NCI-H1930 (cell line): Measurements from ENCODE around the gene TRAK2.

Source experiments
- DNase-seq, 2 experiments: peaks; one replicate each; lab custom pipeline; 2025; lab: John Stamatoyannopoulos, UW

Gene TRAK2

GRCh38 chr2:201361078-201361733 lies 90.1 kb downstream of the TRAK2 start:
- no peak for DNase-seq

DNA sequence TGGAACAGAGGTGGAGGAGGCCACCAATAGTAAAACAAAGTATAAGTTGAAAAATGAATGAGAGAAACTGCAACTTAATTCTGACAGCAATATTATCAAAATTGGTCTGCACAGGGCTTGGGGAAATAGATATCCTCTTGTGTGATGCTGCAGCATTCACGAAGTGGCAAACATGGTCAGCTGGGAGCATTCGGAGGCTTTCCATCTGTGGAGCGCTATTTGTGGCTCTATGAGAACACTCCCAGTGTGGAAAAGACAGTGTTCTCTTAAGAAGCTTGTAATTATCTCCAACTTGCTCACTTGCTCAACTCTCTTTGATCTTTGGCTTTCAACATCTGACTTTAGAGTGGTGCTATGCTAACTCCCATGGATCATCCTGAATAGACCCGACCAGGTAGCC lies 91.0 kb downstream of the TRAK2 start:
- no peak for DNase-seq

GRCh38 chr2:201358684-201359083 lies 92.6 kb downstream of the TRAK2 start:
- no peak for DNase-seq

DNA sequence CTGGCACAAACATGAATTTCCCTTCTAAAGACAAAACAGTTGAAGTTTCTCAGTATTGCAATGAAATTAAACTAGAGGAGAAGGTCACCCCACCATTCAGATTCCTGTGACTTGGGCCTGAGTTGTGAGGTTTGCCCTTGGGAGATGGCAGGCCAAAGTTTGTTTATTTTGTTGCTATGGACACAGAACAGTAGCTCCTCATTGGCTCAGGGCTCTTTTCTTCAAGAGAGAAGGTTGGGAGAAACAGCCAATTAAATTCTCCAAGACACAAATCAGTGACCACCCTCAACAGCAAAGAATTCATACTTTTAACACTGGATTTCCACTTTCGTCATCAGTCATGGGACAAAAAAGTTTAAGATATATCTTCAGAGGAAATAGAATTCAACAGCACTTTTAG lies 94.0 kb downstream of the TRAK2 start, which contains the start of gene FLACC1:
TSS of gene FLACC1 (minus strand) at position 125 of the 400 bp plus-strand sequence. CDS start 5,941 bp downstream, outside the sequence.
- DNase-seq: no peak

DNA sequence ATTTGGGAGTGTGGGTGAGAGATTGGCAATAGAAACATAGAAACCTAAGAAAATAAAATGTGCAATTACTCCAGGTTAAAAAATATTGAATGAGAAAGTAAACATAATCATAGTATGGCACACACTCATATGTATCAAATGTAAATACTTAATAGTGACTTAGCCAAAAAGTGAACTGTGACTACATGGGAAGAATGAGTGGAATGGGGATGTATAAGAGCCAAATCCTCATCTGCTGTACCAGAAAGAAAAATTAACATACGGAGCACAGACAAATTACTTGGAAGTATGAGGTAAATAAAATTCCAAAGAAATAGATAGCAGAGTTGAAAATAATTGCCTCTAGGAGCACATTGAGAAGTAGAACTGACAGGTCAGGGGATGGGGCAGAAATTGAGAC lies 98.1 kb downstream of the TRAK2 start:
- DNase-seq: no peak

- no peak for DNase-seq
These were observed 100.4 kb downstream of the TRAK2 start for GRCh38 chr2:201350879-201351278.

DNA sequence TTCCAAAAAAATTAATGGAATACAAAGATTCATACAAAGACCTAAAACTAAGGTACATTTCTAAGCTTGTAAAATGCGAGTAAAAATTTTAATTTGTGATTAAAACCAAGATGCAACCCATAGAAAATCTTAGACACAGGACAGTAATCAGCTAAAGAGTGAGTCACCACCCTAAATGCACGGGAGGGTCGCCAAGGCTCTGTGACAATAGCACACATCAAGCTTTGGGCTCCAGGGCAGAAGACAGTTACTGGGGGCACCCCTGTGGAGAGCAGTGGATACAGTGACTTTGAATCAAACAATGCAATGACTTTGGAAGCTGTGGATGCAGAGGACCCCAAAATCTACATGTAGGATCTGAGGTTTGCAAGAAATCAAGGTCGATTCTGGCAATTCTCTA lies 101.7 kb downstream of the TRAK2 start:
- no peak for DNase-seq

DNA sequence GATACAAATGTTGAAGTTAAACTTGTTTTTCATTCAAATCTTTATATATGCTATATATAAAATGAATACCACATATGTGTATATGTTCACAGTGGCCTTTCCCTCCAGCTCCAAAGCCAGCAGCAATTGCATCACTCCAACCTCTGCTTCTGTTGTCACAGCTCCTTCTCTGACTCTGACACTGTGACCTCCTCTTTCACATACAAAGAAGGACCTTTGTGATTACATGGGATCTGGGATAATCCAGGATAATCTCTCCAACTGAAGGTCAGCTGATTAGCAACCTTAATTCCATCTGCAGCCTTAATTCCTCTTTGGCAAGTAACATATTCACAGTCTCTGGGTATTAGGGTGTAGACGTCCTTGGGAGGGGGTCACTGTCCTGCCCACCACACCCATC lies 102.5 kb downstream of the TRAK2 start:
- no peak for DNase-seq

GRCh38 chr2:201347138-201347537 lies 104.1 kb downstream of the TRAK2 start:
- no peak for DNase-seq

DNA sequence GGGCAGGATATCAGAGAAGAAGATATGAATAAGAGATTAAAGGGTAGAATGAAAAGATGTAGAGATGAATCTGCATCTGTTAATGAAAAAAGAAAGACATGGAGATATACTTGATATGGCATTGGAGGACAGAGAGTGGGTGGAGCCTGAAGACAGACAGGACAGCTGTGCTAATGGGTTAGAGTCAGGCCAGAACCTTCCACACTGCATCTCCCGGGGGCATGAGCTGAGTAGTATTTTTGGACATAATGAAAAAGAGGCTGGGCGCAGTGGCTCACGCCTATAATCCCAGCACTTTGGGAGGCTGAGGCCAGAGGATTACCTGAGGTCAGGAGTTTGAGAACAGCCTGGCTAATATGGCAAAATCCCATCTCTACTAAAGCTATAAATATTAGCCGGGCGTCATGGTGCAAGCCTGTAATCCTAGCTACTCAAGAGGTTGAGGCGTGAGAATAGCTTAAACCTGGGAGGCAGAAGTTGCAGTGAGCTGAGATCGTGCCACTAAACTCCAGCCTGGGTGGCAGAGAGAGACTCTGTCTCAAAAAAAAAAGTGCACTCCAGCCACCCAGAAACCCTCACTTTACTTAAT lies 105.5 kb downstream of the TRAK2 start:
- DNase-seq: no peak

- DNase-seq: no peak
These were observed 106.4 kb downstream of the TRAK2 start for GRCh38 chr2:201344663-201345366.

DNA sequence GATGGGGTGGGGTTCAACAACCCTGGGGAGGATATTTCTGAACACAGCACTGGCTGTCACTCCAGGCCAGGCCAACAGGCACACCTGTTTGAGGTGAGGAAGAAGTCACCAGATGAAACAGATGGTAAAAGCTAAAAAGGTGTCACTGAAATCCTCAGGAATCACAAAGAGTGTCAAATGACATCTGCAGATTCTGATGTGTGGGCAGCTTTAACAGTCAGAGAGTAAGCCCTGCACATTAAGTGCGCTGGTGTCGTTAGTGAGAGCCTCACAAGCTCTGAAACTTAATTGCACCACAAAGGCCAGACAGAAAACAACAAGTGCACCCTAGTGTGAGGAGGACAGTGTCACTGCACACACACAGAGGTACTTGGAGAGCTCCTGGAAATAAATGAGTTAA lies 107.7 kb downstream of the TRAK2 start:
- DNase-seq: no peak

GRCh38 chr2:201342923-201343322 lies 108.3 kb downstream of the TRAK2 start:
- DNase-seq: no peak

DNA sequence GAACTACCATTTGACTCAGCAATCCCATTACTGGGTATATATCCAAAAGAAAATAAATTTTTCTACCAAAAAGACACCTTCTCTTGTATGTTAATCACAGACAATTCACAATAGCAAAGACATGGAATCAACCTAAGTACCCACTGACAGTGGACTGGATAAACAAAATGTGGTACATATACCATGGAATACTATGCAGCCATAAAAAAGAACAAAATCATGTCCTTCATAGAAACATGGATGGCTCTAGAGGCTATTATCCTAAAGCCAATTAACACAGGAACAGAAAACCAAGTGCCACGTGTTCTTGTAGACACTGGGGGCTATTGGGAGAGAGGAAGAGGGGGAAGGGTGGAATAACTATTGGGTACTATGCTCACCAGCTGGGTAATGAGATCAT lies 121.8 kb downstream of the TRAK2 start:
- no peak for DNase-seq

DNA sequence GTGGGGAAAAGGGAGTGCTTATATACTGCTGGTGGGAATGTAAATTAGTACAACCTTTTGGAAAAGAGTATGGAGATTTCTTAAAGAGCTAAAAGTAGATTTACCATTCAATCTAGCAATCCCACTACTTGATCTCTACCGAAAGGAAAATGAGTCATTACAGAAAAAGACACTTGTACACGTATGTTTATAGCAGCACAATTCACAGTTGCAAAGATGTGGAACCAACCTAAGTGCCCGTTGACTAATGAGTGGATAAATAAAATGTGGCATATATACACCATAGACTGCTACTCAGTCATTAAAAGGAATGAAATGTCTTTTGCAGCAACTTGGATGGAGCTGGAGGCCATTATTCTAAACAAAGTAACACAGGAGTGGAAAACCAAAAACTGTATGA lies 123.6 kb downstream of the TRAK2 start:
- no peak for DNase-seq
